Brain microvascular endothelial cell (primary cell): Measurements from ENCODE around the gene NPBWR2.

Source experiments
- DNase-seq: peaks from one replicate; pipeline ENCODE4 v3.0.0-alpha.2; 2020
- H3K27ac ChIP-seq: fragments of 250-450 bp; sonication (Bioruptor Pico); 2 replicates; pipeline ENCODE4 v1.5.1; 2020; ENCODE audit warnings: mild to moderate bottlenecking, moderate library complexity
- H3K27me3 ChIP-seq: fragments of 250-450 bp; sonication (Bioruptor Pico); replicated peaks from 2 replicates; pipeline ENCODE4 v1.5.1; 2020; ENCODE audit warnings: mild to moderate bottlenecking
- H3K36me3 ChIP-seq: fragments of 250-450 bp; sonication (Bioruptor Pico); replicated peaks from 2 replicates; pipeline ENCODE4 v1.5.1; 2020; ENCODE audit warnings: mild to moderate bottlenecking
- H3K4me3 ChIP-seq: 2 replicates; pipeline ENCODE4 v1.5.1; 2011; ENCODE audit warnings: low read depth, mild to moderate bottlenecking, control low read depth, low read length, moderate library complexity
- in situ Hi-C: cut with HindIII; loops from 2 replicates; pipeline ENCODE4 v1.10.0; 2017; ENCODE audit warnings: low sequenced_read_pairs, low pct_ligation_motif_present
- TF ChIP-seq, protein P1 (sequence below): IDR thresholded peaks from 2 replicates; pipeline ENCODE4 v1.5.1; 2011; ENCODE audit warnings: low read depth, mild to moderate bottlenecking, moderate library complexity, low read length, control low read depth, inconsistent platforms; ENCODE audit errors: missing control alignments

The NPBWR2 gene

DNA sequence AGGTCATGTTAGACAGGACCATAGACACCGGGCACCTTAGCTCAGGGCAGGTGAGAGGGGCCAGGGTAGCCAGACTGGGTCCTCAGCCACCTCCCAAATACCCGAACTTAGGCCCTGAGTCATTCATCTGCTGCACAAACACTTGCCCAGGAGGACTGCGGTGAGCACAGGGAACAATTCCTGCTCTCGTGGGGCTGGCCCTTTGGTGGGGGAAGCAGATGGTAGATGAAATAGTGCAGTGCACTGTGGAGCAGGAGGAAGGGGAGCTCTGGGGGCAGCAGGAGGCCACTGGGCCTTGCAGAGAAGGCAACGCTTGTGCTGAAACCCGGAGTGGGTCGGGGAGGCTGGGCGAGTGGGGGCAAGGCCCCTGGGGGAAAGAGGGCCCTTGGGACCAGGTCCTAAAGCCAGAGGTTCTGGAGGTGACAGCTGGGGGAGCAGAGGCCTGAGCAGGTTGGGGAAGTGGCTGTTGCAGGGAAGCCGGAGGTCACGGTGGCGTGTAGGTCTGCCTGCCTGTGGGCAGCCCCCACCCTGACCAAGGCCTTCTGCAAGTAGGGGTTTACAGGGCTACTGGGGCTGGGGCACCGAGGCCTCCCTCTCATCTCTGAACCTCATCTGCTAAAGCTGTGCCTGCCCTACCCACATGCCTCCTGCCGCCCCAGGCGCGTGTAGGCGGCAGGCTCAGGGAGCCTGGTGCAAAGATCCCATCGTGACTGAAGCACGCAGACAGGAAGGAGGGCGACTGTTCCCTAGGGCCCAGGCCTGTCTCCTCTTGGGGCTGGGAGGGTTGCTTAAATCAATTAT lies 4.7 kb upstream of the NPBWR2 start:
- Histone ChIP-seq H3K27ac (no peak overlapping the region), H3K36me3 (no peaks in the 10 kb centered on the region), H3K27me3 (peaks cover 2% of the 10 kb centered on the region), H3K4me3 (no peak overlapping the region)
- no peak for DNase-seq
- in situ Hi-C loops: no loop called here
- TF ChIP-seq, protein P1, sequence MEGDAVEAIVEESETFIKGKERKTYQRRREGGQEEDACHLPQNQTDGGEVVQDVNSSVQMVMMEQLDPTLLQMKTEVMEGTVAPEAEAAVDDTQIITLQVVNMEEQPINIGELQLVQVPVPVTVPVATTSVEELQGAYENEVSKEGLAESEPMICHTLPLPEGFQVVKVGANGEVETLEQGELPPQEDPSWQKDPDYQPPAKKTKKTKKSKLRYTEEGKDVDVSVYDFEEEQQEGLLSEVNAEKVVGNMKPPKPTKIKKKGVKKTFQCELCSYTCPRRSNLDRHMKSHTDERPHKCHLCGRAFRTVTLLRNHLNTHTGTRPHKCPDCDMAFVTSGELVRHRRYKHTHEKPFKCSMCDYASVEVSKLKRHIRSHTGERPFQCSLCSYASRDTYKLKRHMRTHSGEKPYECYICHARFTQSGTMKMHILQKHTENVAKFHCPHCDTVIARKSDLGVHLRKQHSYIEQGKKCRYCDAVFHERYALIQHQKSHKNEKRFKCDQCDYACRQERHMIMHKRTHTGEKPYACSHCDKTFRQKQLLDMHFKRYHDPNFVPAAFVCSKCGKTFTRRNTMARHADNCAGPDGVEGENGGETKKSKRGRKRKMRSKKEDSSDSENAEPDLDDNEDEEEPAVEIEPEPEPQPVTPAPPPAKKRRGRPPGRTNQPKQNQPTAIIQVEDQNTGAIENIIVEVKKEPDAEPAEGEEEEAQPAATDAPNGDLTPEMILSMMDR: no peak

DNA sequence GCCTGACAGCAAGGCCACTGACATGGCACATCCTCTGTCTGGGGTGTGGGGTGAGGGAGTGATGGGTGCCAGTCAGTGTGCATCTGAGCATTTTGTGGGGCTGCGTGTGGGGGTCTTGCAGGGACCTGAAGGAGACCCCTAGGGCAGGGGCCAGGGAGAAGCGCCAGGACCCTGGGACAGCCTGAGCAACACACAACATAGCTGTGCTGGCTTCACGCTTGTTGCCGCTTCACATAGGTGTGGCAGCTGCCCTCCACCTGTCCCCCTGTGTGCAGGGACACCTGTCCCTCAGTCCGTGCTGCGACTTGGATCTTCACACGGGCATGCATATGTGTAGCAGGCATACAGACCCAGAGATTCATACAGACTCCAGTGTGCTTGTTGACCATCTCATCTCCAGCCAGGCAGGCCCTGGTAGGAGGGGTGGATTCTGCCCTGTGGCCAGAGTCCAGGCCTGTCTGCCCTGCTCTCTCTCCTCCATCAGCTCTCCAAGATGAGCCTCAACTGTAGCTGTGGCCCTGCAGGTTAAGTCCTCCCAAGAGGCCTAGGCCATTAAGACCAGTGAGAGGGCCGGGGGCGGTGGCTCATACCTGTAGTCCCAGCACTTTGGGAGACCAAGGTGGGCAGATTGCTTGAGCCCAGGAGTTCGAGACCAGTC lies 3.2 kb upstream of the NPBWR2 start:
- peaks cover 2% of the 10 kb centered on the region for H3K27me3 ChIP-seq

DNA sequence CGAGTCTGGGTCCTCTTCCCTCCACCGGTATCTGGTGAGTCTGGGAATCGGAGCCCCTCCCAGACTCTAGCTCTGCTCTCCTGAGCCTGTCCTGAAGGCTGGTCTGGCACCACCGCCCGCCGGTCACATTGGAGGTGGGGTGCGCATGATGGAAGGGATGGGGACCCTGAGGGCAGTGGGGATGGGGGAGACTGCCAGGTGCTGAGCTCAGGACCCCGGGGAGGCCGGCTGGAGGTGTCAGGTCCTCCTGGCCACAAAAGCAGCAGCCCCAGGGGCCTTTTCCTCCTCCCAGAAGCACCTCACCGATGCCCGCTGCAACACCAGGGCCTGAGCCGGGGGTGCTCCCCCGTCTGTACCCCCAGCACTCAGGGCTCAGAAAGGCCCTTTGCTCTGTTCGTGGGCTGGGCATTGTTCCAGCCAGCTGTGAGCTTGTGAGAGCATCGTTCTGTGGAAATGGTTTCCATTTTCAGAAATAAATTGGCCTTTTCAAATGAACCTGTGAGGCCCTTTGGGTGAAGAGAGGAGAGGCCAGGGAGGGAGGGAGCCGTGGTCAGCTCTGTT lies 2.5 kb upstream of the NPBWR2 start:
- TF ChIP-seq, protein P1: no peak
- DNase-seq: no peak
- in situ Hi-C loops: no loop called here

More for the DNA sequence above, 3.2 kb upstream of the NPBWR2 start:
- Histone ChIP-seq H3K4me3 (no peak overlapping the region), H3K36me3 (no peaks in the 10 kb centered on the region), H3K27ac (no peak overlapping the region)
- no peak for DNase-seq
- TF ChIP-seq, protein P1: no peak
- in situ Hi-C loops: no loop called here

DNA sequence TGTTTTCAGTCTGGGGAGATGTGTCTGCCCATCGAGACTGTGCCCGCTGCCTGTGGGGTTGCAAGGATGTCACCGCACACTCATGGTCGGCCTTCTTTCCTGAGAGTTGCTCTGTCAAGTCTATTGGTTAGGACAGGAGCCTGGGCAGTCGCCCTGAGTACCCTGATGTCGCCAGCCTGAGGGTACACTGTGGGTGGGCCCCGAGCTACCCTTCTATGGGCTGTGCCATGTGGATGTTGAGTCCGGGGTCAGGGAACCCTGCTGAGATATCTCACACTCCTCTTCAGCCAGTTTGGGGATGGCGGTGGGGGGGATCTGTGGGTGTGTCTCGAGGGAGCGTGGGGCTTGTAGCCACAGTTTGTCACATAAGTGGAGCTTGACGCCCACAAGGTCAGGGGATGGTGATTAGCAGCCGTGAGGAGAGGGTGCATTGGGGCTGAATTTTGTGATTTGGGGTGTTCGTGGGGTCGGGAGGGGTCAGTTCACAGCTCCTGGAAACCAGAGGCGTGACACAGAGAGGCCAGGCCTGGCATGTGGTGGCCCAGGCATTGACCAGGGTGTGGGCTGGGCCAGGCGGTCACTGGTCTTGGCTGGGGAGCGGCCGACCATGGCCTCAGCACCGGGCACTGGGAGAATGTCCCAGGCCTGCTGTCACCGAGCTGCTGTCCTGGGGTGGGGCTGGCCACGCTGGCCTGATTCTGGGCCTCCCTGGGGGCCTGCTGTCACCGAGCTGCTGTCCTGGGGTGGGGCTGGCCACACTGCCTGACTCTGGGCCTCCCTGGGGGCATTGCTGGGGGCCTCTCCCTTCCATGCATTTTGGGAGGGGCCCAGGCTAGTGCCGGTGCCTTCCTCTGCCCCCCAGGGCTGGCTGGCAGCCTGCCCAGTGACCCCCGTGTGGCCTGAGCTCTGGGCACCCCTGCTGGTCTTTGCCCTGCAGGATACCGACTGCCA lies 1.6 kb upstream of the NPBWR2 start:
- TF ChIP-seq, protein P1: no peak
- no peaks in the 10 kb centered on the region for H3K36me3 ChIP-seq
- no peak for DNase-seq
- H3K4me3 ChIP-seq: no peak overlapping the region
- H3K27me3 ChIP-seq: peaks cover 2% of the 10 kb centered on the region
- no peak overlapping the region for H3K27ac ChIP-seq
- in situ Hi-C loops: no loop called here

More for the DNA sequence above, 2.5 kb upstream of the NPBWR2 start:
- H3K4me3 ChIP-seq: no peak overlapping the region
- H3K27ac ChIP-seq: no peak overlapping the region
- H3K36me3 ChIP-seq: no peaks in the 10 kb centered on the region
- peaks cover 2% of the 10 kb centered on the region for H3K27me3 ChIP-seq

DNA sequence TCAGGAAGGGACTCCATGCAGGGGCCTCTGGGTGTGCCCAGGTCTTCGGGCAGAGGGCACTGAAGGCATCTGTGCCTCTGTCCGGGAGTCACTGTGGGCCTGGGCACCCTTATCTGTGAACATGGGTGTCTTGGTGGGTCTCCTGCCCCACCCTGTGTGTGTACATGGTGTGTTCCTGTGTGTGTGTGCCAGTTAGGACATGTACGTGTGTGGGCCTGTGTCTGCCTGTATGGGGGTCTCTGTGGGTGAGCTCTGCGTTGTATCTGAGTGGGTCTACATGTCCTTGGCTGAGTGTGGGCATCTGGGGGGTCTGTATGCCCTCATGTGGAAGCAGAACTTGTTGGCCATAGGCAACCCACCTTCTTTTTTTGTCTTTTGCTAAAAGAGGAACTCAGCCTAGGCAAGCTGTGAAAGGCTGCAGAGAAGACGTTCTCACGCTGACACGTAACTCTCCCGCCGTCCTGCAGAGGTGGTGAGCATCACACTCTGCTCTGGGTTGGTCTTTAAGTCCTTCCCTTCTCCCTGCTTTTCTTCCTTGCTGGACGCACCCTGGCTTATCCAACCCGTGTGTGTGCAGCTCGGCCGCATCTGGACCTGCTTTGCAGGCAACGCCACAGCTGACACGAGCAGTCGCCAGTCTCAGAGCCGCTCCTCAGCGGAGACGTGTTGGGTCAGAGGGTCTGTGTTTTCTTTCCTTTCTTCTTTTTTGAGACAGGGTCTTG lies 532 bp upstream of the NPBWR2 start:
- H3K36me3 ChIP-seq: no peaks in the 10 kb centered on the region
- H3K4me3 ChIP-seq: no peak overlapping the region
- DNase-seq: no peak
- in situ Hi-C loops: no loop called here
- H3K27ac ChIP-seq: no peak overlapping the region
- TF ChIP-seq, protein P1: no peak
- H3K27me3 ChIP-seq: peaks cover 7% of the 10 kb centered on the region
